Skeletal muscle tissue (tissue), 4 donors: ENCODE results near the gene NDUFS8. TPM values are rescaled to one million over a fixed set of nuclear protein-coding genes. Genes with fewer than 3 reads are reported as not detected.
A peak's percentile ranks its signal among the peaks of the same experiment; 100 is the strongest.

Source experiments
- H3K27ac ChIP-seq: one replicate; pipeline ENCODE4 v1.7.0; 2013; ENCODE audit warnings: mild to moderate bottlenecking, low read depth, low read length, inconsistent platforms
- H3K27me3 ChIP-seq, 3 donors: one replicate each; pipeline ENCODE4 v1.7.0; 2013; ENCODE audit warnings: low read length in 3 of 3; ENCODE audit not compliant: control insufficient read depth in 3 of 3, insufficient read depth in 3 of 3
- H3K36me3 ChIP-seq, 3 donors: one replicate each; pipeline ENCODE4 v1.7.0; 2013; ENCODE audit warnings: low read length in 3 of 3; ENCODE audit not compliant: control insufficient read depth in 3 of 3, insufficient read depth in 3 of 3
- H3K4me1 ChIP-seq, 3 donors: one replicate each; pipeline ENCODE4 v1.7.0; 2013; ENCODE audit warnings: low read length in 3 of 3, mild to moderate bottlenecking in 3 of 3; ENCODE audit not compliant: control insufficient read depth in 3 of 3, insufficient read depth in 3 of 3
- H3K4me3 ChIP-seq, 3 donors: one replicate each; pipeline ENCODE4 v1.7.0; 2013; ENCODE audit warnings: low read length in 3 of 3
- H3K9ac ChIP-seq, 3 donors: one replicate each; pipeline ENCODE4 v1.7.0; 2013; ENCODE audit warnings: low read length in 3 of 3, mild to moderate bottlenecking in 3 of 3, moderate library complexity in 2 of 3, low read depth in 1 of 3
- H3K9me3 ChIP-seq, 3 donors: one replicate each; pipeline ENCODE4 v1.7.0; 2013; ENCODE audit warnings: low read length in 3 of 3; ENCODE audit not compliant: control insufficient read depth in 3 of 3
- total RNA-seq: library from RNA; depleted of rRNA; stranded (reverse); fragments of >200 nt; gene quantifications from one replicate; pipeline ENCODE4 v1.2.3, GENCODE V29; 2014
- donor health status: Osteomylitis.

Gene NDUFS8
- total RNA-seq, 1 donor from 2014 or later = 64.7 TPM

DNA sequence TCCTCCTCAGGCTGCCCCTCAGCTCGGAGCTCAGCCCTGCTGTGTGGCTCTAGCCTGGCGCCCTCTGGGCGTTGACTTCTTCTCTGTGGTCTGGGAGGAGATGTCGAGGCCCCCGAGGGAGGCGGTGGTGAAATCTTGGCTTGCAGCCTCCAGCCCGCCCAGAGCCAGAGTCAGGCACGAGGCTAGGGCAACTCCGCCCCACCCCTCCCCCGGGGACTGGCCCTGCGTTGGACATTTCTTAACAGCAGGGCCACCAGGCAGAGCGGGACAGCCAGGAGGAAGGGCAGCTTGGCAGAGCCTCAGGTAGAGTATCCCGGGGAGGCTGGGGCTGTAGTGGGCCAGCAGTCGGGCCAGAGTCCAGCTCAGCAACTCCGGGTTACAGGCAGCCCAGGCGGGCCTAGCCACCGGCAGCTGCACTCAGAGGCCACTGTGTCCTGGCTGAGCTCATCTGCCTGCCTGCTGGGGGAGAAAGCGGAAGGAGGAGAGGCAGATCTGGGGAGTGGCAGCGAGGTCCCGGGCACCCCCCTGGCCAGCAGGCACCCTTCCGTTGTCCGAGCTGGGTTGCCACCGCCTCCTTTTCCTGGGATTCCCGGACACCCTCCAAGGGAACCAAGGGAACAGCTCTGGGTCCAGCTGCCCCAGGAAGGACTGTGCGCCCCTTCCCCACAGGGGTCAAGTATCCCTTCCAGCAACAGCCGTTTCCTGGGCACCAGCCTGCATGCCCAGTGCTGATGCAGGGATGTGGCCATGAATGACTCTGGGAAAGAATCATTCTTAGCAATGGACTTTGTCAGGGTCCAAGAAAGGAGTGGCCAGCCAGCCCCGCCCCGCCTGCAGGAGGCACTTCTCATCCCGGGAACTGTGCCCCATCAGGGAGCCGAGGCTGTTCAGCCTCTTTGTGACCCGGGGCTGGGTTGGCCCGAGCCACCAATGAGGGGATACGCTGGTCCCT is 20.1 kb upstream of the NDUFS8 start, which contains the start of gene ALDH3B1:
Gene ALDH3B1, plus strand, starts transcription at position 238 of the 952 bp plus-strand sequence. CDS start 4,971 bp downstream, outside the sequence.
- Histone ChIP-seq H3K4me3 (peak within 1 kb of the TSS; percentile 31 to 64 (median 56)), H3K4me1 (peaks cover 6 to 37% (median 18%) of the 10 kb centered on the region in 3 donors), H3K36me3 (no peaks in the 10 kb centered on the region), H3K9me3 (no peaks in the 10 kb centered on the region), H3K27ac (peak within 1 kb of the TSS; percentile 72), H3K9ac (peak within 1 kb of the TSS; percentile 47 to 74 (median 63)), H3K27me3 (no peaks in the 10 kb centered on the region)

DNA sequence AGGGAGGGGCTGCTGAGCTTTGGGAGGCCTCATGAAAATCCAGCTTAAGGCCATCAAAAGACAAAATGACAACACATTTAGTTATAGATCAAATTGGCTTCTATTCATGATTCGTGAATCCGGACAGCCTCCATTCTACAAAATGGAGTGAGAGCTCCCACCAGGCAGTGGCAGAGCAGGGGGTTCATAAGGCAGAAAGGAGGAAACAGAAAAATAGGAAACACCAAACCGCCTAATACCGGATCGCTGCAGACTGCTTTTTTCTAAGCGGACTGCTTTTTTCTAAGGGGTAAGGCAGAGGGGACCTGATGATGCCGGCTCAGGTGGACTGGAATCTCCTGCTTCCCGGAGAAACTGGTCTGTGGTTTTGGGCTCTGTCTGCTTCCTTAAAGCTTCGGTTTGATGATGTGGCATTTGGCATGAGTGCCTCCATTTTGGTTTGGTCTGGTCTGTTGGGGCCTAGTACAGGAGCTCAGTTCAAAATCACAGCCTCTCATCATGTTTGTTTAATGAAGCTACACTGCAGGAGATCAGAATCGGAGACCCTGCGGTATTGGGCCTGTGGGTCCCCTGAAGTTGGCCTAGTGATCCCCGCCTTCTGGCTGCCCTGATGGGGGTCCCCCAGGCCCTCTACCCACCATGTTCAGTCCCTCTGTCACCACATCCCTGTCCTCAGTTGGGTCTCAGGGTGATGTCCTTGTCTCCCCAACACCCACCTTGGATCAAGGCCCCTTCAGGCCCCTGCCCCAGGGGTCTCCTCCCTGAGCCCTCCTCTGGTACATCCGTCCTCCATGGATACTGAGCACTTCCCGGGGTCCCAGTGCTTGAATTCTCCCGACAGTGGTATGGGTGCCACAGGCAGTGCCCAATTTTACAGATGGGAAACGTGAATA is 19.2 kb upstream of the NDUFS8 start:
- Histone ChIP-seq H3K4me1 (peaks cover 6 to 37% (median 18%) of the 10 kb centered on the region in 3 donors), H3K27ac (peak overlapping the region; percentile 72), H3K4me3 (peak overlapping the region in 1 of 3 donors; percentile 31), H3K9ac (peak overlapping the region in 2 of 3 donors; percentile 63 to 74), H3K36me3 (no peaks in the 10 kb centered on the region), H3K9me3 (no peaks in the 10 kb centered on the region), H3K27me3 (no peaks in the 10 kb centered on the region)

DNA sequence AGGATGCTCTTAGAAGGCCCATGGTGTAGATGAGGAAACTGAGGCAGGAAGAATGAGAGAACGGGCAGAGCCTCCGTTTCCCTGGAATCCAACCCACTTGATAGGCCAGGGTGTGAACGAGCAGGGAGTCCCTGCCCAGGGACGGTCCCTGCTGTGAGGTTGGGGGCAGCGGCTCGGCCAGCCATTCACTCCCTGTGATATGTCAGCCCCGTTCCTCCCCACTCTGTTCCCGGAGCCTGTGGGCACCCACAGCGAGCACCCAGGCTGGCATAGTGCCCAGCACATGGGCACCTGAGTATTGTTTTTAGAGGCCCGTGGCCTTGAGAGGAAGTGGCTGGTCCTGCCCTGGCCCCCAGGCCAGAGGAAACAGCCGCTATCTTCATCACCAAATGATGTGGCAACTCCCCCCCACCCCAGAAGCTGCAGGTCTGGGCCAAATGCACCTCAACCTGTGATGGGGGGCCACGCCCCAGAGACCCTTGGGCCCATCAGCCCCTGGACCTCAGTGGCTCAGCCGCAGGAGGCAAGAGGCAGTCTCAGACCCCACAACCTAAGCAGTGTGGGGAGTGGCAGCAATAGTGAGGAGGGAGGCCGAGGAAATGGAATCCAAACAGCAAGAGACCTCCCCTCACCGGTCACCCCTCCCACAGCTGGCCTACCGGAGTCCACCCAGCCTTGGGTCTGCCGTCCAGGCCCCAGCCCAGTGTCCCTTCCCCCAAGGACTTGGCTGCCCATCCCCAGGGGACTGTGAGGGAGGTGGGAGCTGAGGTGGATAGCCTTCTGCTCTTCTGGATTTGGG is 18.2 kb upstream of the NDUFS8 start:
- no peaks in the 10 kb centered on the region for H3K36me3 ChIP-seq
- H3K27ac ChIP-seq = no peak overlapping the region
- no peaks in the 10 kb centered on the region for H3K27me3 ChIP-seq

DNA sequence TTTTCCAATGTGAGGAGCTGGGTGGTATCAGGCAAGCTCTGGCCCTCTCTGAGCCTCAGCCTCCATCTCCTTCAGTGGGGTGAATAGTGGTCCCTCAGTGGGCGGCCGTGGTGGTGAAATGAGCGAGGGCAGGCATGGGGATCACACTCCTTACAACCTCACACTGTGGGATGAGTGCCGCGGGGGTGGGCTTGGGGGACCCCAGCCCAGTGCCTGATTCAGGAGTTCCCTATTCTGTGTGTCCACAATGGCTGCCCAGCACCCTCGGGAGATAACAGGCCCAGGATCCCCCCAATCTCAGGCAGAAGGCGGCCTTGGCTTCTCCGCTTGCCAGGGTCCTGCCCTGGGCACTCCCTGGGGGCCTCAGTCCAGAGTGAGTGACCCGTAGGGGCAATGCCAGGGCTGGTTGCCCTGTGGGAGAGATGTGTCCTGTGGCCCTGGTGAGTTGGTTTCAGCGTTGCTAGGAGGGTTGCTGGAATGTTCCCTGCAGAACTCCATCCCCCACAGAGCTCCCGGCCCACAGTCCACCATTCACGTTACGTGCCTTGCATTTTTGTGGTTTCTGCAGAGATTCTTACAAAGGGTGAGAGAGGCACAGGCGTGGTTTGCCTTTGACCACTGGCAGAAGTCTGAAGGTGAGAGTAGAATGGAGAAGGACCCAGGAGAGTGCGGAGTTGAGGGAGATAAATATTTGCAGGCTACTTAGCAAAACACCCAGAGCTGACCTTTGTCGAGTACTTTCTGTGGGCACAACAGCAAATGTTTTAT is 17.5 kb upstream of the NDUFS8 start:
- Histone ChIP-seq H3K4me1 (peaks cover 6 to 37% (median 18%) of the 10 kb centered on the region in 3 donors), H3K9ac (no peak overlapping the region), H3K9me3 (no peaks in the 10 kb centered on the region), H3K27me3 (no peaks in the 10 kb centered on the region), H3K36me3 (no peaks in the 10 kb centered on the region), H3K27ac (no peak overlapping the region), H3K4me3 (no peak overlapping the region)

More for the DNA sequence above, 18.2 kb upstream of the NDUFS8 start:
- no peaks in the 10 kb centered on the region for H3K9me3 ChIP-seq
- H3K4me1 ChIP-seq = peaks cover 6 to 37% (median 18%) of the 10 kb centered on the region in 3 donors
- H3K9ac ChIP-seq = peak overlapping the region in 1 of 3 donors; percentile 8
- H3K4me3 ChIP-seq = no peak overlapping the region

DNA sequence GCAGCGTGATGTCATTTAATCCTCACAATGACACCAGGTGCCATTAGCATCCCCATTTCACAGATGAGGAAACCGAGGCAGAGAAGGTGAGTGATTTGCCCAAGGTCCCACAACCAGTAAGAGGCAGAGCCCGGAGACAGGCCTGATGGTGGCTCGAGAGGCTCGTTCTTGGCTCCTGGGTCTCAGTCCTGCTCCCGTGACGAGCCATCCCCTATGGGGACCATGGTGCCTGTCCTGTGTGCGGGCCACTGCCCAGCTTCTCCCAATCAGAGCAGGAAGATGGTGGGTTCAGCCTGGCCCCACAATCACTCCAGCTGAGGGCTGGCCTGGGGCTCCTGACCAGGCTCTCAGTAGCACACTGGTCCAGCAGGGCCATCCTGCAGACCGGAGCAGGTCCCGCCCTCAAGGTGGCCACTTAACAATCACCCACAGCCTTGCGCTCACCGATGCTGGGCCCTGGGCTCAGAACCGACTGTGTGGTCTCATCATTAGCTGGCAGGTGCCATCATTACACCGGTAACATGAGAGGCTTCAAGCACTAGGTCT is 16.8 kb upstream of the NDUFS8 start:
- Histone ChIP-seq H3K9ac (no peak overlapping the region), H3K4me1 (peaks cover 6 to 37% (median 18%) of the 10 kb centered on the region in 3 donors), H3K27ac (no peak overlapping the region)

DNA sequence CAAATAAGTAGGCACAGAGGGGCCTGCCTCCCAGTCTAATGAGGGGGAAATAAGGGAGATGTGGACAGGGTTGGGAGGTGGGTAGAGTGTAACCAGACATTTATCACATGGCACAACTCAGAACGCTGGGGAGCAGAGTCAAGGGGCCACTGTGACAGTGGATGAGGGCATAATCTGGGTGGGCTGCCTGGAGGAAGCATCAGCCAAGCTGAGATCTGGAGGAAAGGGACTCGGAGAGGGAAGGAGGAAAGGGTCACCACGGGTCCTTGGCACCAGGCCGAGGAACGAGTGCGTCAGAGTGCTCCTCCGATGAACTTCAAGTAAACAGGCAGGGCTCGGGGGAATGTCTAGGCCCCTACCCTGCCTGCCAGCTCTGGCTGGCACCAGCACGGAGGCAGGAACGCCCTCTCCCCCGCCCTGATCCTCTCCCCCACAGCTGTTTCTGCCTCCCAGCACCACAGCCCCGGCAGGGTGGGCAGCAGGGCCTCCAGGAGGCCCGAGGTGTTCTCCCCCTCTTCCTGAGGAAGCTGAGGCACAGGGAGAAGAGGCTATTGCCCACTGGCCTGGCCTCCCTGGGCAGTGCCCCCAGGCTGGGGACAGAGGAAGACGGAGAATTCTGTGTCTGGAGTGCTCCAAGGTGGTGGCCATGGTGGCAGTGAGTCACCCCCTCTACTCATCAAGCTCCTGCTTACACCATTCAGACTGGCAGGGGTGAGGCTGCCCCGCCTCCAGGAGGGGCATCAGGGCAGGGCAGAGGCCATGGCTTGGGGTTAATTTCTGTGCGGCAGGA is 16.1 kb upstream of the NDUFS8 start:
- H3K9ac ChIP-seq = no peak overlapping the region
- peaks cover 6 to 37% (median 18%) of the 10 kb centered on the region in 3 donors for H3K4me1 ChIP-seq

More for the DNA sequence above, 16.8 kb upstream of the NDUFS8 start:
- no peaks in the 10 kb centered on the region for H3K36me3 ChIP-seq
- H3K27me3 ChIP-seq = peaks cover 0 to 1% (median 0%) of the 10 kb centered on the region in 3 donors
- no peak overlapping the region for H3K4me3 ChIP-seq
- no peaks in the 10 kb centered on the region for H3K9me3 ChIP-seq

DNA sequence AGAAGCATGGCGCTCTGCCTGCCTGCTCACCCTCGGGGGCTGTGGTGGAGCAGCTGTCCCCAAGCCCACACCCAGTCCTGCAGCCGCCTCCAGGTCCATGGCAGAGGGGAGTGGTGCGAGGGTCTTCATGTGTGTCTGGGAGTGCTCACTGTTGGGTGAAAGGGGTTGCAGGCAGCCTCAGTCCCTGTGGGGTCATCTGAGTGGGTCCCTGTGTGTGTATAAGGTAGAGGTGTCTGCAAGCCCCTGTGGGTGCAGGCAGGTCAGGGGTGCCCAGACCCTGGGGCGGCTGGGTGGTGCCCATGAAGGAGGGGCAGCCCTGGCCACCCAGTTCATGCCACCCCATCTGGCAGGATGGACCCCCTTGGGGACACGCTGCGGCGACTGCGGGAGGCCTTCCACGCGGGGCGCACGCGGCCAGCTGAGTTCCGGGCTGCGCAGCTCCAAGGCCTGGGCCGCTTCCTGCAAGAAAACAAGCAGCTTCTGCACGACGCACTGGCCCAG is 15.5 kb upstream of the NDUFS8 start:
- Histone ChIP-seq H3K9me3 (no peaks in the 10 kb centered on the region), H3K9ac (no peak overlapping the region), H3K27me3 (peaks cover 0 to 11% (median 5%) of the 10 kb centered on the region in 3 donors), H3K27ac (no peak overlapping the region), H3K4me3 (no peak overlapping the region), H3K36me3 (no peaks in the 10 kb centered on the region), H3K4me1 (peaks cover 3 to 32% (median 16%) of the 10 kb centered on the region in 3 donors)

More for the DNA sequence above, 16.1 kb upstream of the NDUFS8 start:
- Histone ChIP-seq H3K27me3 (peaks cover 0 to 4% (median 3%) of the 10 kb centered on the region in 3 donors), H3K36me3 (no peaks in the 10 kb centered on the region), H3K27ac (no peak overlapping the region), H3K9me3 (no peaks in the 10 kb centered on the region), H3K4me3 (no peak overlapping the region)

DNA sequence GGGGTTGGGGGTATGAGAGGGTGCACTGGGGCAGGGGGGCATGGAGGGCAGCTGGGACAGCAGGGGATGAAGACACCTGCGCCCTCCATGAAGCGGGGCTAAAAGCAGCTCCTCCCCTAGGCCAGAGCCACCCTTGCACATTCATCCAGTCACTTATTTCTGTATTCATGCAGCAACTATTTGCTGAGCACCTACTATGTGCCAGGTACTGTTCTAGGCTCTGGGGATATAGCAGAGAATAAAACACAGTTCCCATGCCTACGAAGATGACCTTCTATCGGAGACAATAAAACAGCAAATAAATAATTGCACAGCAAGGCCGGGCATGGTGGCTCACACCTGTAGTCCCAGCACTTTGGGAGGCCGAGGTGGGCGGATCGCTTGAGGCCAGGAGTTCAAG is 15.0 kb upstream of the NDUFS8 start:
- H3K9ac ChIP-seq = no peak overlapping the region
- H3K4me1 ChIP-seq = peaks cover 0 to 27% (median 11%) of the 10 kb centered on the region in 3 donors
- H3K9me3 ChIP-seq = no peaks in the 10 kb centered on the region
- H3K36me3 ChIP-seq = no peaks in the 10 kb centered on the region
- peaks cover 0 to 11% (median 8%) of the 10 kb centered on the region in 3 donors for H3K27me3 ChIP-seq
- no peak overlapping the region for H3K27ac ChIP-seq
- no peak overlapping the region for H3K4me3 ChIP-seq
